Fibroblast of skin of right quadriceps (primary cell): ENCODE results near the gene OTX2.

Experiments
- DNase-seq: peaks from one replicate; pipeline ENCODE4 v3.0.0-alpha.2; 2013

Gene OTX2

DNA sequence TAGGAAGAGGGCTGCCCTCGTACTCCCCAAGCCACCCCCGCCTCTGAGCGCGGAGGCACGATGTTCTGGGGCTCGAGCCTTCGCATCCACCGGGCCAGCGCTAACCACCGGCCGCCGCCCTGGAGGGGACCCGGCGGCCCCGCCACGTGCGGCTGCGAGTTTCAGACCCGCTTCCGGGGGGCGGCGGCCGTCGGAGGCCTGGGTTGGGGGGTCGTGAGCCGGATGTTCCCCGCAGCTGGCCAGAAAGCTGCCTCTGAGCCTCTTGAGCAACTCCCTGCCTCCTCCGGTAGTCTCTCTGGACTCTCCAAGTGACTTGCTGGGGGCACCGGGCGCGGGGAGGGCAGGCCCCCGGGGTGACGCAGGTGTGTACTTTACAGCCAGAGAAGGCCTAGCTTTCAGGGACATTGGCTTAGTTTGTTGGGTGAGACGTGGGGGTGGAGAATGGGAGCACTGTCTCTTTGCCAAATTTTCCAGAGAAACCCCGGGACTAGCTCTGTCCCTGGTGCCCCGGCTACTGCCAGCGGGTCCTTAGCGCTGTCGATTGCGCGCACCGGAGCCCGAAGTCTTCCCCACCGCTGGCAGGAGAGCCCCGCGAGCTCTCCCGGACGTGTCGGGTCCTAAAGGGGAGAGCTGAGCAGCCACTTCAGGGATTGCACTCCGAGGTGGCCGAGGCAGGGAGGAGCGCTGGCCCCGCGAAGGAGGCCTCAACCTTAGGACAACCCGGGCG is 15.6 kb downstream of the OTX2 start:
- no peak for DNase-seq

GRCh38 chr14:56794088-56794556 is 16.2 kb downstream of the OTX2 start:
- no peak for DNase-seq

DNA sequence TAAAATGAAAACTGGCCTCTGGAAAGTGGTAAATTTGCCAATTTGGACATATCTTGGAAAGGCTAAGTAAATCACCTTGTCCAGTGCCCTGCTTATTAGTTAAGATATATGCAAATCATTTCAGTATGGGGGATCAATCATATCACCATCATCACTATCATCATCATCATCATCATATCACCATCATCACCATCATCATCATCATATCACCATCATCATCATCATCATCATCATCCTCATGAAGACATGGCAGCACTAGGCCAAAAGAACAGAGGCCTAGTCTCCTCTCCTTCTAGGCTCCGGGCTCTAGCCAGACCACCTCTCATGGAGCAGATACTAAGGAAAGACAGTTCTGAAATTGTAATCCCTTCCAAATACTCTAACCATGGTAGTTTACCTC is 20.3 kb downstream of the OTX2 start:
- no peak for DNase-seq

- DNase-seq: no peak
Observed at GRCh38 chr14:56787530-56787929, 22.7 kb downstream of the OTX2 start.

GRCh38 chr14:56782711-56783110 is 27.6 kb downstream of the OTX2 start:
- DNase-seq: no peak

GRCh38 chr14:56774503-56774902 is 35.8 kb downstream of the OTX2 start:
- DNase-seq: no peak

DNA sequence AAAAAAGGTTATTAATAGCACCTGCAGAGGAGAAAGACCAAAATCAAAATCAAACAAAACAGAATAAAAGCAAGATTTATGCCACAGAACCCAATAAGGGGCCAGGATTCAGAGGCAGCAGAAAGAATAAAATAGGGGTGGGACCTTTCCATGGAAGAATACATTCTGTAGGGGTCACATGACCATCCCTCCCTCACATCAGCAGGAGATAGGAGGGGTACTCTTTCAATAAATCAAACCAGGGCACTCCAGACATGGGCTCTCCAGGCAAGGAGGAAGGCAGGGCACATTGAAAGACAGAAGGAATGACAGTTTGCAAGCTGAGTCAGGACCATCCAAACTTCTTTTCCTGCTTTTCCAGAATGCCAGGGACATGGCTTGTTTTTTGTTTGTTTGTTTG is 39.8 kb downstream of the OTX2 start:
- DNase-seq: no peak

- no peak for DNase-seq
Observed at GRCh38 chr14:56760164-56760914, 49.9 kb downstream of the OTX2 start.

GRCh38 chr14:56759633-56760032 is 50.6 kb downstream of the OTX2 start:
- DNase-seq: no peak

DNA sequence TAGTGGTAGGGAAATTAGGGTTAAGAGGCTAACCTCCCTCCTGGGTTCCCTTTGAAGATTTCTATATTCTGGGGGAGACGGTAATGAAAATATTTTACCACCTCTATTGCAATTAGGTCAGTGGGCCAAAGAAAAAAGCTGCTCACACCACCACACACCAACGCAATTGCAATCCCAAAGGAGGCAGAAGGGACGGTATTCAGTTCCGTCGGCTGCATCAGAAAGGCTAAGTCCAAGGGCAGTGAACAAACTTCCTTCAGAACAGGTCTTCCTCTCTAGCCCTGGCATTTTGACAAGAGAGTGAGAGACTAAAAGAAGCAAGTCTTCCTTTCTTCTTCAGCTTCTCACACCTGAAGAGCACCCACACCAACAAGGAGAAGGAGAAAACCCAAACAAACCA is 51.2 kb downstream of the OTX2 start:
- DNase-seq: no peak

- DNase-seq: no peak
Observed at GRCh38 chr14:56754921-56755320, 55.4 kb downstream of the OTX2 start.

DNA sequence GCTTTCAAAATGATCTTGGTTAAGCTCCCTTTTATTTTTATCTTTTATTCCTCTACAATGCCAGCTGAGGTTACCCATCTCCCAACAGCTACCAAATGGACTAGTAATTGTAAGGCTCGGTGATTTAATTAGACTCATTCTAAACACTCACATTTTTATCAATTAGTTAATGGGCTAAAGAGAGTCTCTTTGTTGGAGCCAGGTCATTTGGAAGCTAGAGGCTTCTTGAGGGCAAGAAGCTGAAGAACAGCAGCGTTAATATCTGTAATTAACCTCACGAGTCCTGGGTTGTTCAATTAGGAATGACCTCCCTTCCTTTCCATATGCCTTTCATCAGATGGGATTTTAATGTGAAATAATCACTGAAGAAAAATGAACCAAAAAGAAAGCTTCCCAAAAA is 56.9 kb downstream of the OTX2 start:
- no peak for DNase-seq

DNA sequence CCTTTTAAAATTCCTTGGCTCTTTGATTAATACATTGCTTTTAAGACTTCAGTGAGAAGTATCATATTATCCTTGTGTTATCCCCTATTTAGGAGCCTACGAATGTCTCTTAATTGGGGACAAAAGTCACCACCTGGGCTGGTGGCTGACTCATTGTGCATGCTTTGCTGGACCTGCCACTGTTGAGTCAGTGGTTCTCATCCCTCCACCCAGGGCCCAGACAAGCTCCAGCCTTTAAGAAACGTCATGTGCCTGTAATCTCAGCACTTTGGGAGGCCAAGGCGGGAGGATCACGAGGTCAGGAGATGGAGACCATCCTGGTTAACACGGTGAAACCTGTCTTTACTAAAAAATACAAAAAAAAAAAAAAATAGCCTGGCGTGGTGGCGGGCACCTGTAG is 57.9 kb downstream of the OTX2 start:
- no peak for DNase-seq

GRCh38 chr14:56751471-56751870 is 58.8 kb downstream of the OTX2 start:
- no peak for DNase-seq
